Psoas muscle (tissue), 8 donors: ENCODE data around the gene NSG2. TPM values are rescaled to one million over a fixed set of nuclear protein-coding genes. Genes with fewer than 3 reads are reported as not detected.

ENCODE experiments used
- ATAC-seq, 4 donors: fragments of 200-7000 bp; cut with Tn5 transposase; one replicate each; pipeline ENCODE4 v1.9.1; 2020; ENCODE audit warnings: moderate library complexity in 3 of 4, mild to moderate bottlenecking in 2 of 4
- DNase-seq, 2 donors: peaks; one replicate each; pipeline ENCODE4 v3.0.0-alpha.2; 2020
- H3K27ac ChIP-seq: fragments of 200-600 bp; one replicate; pipeline ENCODE4 v1.8.0; 2022
- H3K27me3 ChIP-seq, 3 donors: fragments of 200-600 bp in 1 of 3; one replicate each; pipeline versions ENCODE4 v1.6.1 to v1.8.0; 2013 to 2022; ENCODE audit warnings: low read length in 2 of 3, mild to moderate bottlenecking in 2 of 3, moderate library complexity in 1 of 3; ENCODE audit not compliant: insufficient read depth in 3 of 3
- H3K36me3 ChIP-seq, 2 donors: fragments of 200-600 bp in 1 of 2; one replicate each; pipeline versions ENCODE4 v1.6.1 to v1.8.0; 2013 to 2022; ENCODE audit warnings: low read depth in 1 of 2, mild to moderate bottlenecking in 1 of 2, moderate library complexity in 1 of 2; ENCODE audit not compliant: insufficient read depth in 1 of 2
- H3K4me1 ChIP-seq: fragments of 200-600 bp; one replicate; pipeline ENCODE4 v1.8.0; 2022
- H3K4me3 ChIP-seq: fragments of 200-600 bp; one replicate; pipeline ENCODE4 v1.8.0; 2022; ENCODE audit warnings: mild to moderate bottlenecking
- H3K9me3 ChIP-seq: fragments of 200-600 bp; one replicate; pipeline ENCODE4 v1.8.0; 2022
- CTCF ChIP-seq: fragments of 200-600 bp; IDR thresholded peaks from one replicate; pipeline ENCODE4 v1.8.0; 2022; ENCODE audit warnings: antibody characterized with exemption
- WGBS, 3 donors: extraction: QIAGEN DNeasy Blood & Tissue Kit; methylation state at CpG; one replicate each; pipeline versions ENCODE4 v1.1.6 to v1.1.7; 2013; 5-methylcytosine and 5-hydroxymethylcytosine counted together
- intact Hi-C, 2 donors: fragments of 100-400 bp; cut with DNase I; formaldehyde crosslinking; loops; one replicate each; pipeline versions ENCODE4 v1.11.0 to v1.14.2; 2022
- polyA plus RNA-seq, 3 donors: library from polyadenylated mRNA; stranded (reverse); fragments of 200-250 nt; gene quantifications; one replicate each; pipeline ENCODE4 v1.2.3, GENCODE V29; 2013
- total RNA-seq, 4 donors: library from RNA; stranded (reverse); fragmentation: NEBNext Ultra II Directional in 2 of 4; extraction: Animal tissue kit (Norgen Biotek cat#: 25700) in 2 of 4; gene quantifications; one replicate each; pipeline versions ENCODE4 v1.2.1 to v1.2.4, GENCODE V29; 2021 to 2023
- donor health status: healthy with polysubstance abuse.
- donor health status: DM: no; HTN: no; CAD: no; lungs with moderate emphysema.
- donor health status: Bipolar disorder and iron deficiency.
- donor health status: healthy.
- donor health status: DM: yes; HTN: yes; CAD: no.
- donor health status: DM: no; HTN: no; CAD: no.
- donor health status: DM: no; HTN: no; CAD: no.
- donor health status: DM: yes; HTN: yes; CAD: no.

NSG2 gene
- total and polyA plus RNA-seq, 7 donors: 0.07 to 2.1 (median 0.33) TPM; not detected in 3

DNA sequence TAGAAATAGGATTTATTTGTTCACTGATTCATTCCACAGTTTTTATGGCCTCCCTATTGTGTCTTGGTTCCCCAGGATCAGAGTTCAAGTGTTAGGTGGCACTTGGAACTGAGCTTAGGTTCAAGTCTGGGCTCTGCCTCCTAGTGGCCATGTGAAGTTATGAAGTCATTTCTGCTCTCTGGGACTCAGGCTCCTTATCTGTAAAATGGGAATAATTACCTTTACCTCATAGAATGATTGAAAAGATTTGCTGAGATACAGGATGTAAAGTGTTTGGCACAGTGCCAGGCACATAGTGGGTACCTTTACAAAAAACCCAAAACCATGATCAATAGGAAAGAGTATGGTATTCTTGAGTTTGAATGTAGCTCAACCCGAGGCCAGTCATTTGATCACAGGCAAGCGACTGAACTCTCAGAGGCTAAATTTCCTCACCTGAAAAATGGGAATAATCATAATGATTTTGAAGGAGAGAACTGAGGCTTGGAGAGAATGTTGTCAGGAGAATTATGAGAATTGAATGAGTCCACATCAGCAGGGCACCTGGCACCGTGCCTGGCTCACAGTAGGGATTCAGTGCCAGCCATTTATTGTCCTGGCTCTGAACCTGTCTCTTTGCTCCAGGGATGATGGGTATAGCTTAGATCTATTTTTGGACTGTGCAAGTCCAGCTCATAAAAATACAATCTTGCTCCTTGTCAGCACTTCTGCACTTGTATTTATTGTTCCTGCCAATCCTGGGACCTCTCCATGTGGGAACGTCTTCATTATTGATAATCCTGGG, 10.8 kb downstream of the NSG2 start:
- Histone ChIP-seq H3K36me3 (no peaks in the 10 kb centered on the region), H3K27ac (no peak overlapping the region), H3K4me1 (no peaks in the 10 kb centered on the region), H3K9me3 (peaks cover 3% of the 10 kb centered on the region), H3K27me3 (no peaks in the 10 kb centered on the region), H3K4me3 (no peak overlapping the region)
- intact Hi-C loops: no loop called here
- peak in 2 of 4 donors; percentile 54 to 68 for ATAC-seq
- 50 to 63% (median 54%) methylated on average over 4 of the region's 4 CpGs for WGBS, 3 donors
- TF ChIP-seq CTCF: peak; percentile 6
- no peak for DNase-seq

DNA sequence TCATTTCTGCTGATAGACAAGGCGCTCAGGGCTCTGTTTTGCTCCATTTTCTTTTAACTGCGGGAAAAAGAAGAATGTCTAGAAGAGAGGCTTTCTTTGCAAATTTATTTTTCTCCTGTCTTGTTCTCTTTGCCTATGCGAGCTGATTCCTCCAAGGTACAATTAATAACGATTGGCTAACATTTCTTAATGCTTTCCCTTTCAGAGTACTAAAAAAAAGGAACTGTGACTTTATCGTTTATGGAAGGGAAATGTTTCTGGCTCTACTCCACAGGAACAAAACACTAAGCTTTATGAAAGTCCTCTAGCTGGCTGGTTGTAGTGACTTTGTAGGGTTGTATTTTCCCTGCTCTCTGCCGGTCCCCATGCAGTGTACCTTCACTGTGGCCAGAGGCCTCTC, 11.7 kb downstream of the NSG2 start:
- DNase-seq: no peak
- Histone ChIP-seq H3K9me3 (peaks cover 5% of the 10 kb centered on the region), H3K4me1 (no peaks in the 10 kb centered on the region), H3K27ac (no peak overlapping the region), H3K36me3 (no peaks in the 10 kb centered on the region), H3K4me3 (no peak overlapping the region), H3K27me3 (no peaks in the 10 kb centered on the region)
- WGBS, 3 donors: 54 to 68% (median 58%) methylated on average over 6 of the region's 6 CpGs
- TF ChIP-seq CTCF: no peak
- intact Hi-C loops: no loop called here
- no peak for ATAC-seq

DNA sequence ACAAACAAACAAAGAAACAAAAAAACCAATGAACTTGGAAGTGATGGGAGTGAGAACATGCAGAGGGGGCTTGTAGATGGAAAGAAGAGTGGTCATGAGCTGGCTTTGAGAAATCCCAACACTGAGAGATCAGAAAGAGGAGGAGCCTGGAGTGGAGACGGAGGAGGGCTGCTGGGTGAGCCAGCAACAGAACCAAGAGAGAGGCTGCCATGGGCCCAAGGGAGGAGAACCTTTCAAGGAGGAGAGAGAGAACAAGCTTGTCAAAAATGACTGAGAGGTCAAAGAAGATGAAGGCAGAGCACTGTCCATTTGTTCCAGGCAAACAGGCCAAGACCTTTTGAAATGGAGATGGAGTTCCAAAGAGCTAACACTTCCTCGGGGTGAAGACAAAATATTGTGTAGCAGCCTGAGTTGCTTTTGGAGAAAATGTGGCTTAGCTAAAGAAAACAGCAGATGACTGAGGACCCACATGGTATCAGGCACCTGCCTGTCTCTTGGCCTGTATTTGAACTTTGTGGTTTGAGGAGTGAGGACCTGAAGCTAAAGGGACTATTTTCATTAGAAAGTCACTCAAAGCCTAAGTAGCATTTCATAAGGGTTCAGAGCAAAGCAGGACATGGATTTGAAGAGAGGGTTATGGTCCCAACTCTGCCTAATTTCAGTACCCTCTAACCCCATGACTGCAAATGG, 13.1 kb downstream of the NSG2 start:
- intact Hi-C loops: no loop called here
- no peak for TF ChIP-seq CTCF
- no peak overlapping the region for H3K4me3 ChIP-seq
- WGBS, 3 donors: 62 to 86% (median 67%) methylated on average over 2 of the region's 2 CpGs
- no peak overlapping the region for H3K27ac ChIP-seq
- no peak for ATAC-seq
- H3K4me1 ChIP-seq: no peaks in the 10 kb centered on the region
- peaks cover 5% of the 10 kb centered on the region for H3K9me3 ChIP-seq
- H3K27me3 ChIP-seq: no peaks in the 10 kb centered on the region
- no peak for DNase-seq
- no peaks in the 10 kb centered on the region for H3K36me3 ChIP-seq

GRCh38 chr5:174059247-174059646, 13.7 kb downstream of the NSG2 start:
- intact Hi-C loops: no loop called here
- H3K27me3 ChIP-seq: no peaks in the 10 kb centered on the region
- DNase-seq (no peak), ATAC-seq (no peak)
- WGBS, 3 donors: 94 to 97% (median 95%) methylated on average over 1 of the region's 1 CpG
- no peaks in the 10 kb centered on the region for H3K36me3 ChIP-seq
- H3K27ac ChIP-seq: no peak overlapping the region
- H3K4me3 ChIP-seq: no peak overlapping the region
- H3K4me1 ChIP-seq: no peaks in the 10 kb centered on the region
- TF ChIP-seq CTCF: no peak
- peaks cover 5% of the 10 kb centered on the region for H3K9me3 ChIP-seq
